Measurements from ENCODE around the gene TUBGCP2. TPM values are rescaled to one million over a fixed set of nuclear protein-coding genes. Genes with fewer than 3 reads are reported as not detected.

The TUBGCP2 gene
- total RNA-seq, 1 donor from 2014 or later: 55.4 TPM

DNA sequence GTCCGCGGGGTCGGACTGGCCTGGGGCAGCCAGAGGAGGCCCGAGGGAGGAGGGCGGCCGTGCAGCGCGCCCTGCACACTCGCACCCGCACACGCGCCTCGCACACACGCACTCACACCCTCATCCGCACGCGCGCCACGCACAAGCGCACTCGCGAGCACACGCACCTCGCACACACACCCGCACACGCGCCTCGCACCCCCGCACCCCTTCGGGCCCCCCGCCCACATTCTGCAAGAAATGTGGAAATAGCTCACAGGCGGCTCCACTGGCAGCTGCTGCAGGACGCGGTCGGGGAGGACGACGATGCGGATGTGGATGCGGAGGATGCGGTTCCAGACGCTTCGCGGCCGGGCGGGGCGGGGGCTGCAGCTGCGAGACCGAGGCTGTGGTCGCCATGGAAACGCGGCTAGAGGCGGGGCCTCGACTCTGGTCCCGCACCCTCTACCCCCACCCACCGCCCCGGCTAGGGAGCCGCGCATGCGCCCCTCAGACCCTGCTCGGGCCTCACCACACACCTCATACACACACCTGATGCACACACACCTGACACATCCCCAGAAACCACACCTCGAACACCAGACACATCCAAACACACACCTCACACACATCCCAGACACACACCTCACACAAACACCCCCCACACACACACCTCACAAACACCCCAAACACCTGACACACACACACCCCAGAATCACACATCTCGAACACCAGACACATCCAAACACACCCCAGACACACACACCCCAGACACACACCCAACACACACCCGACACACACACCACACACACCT is 28.1 kb upstream of the TUBGCP2 start, which contains the start of gene CALY:
CALY (minus strand) TSS at position 320 of the 793 bp plus-strand sequence. CDS start 7,907 bp downstream, outside the sequence.
- TF ChIP-seq, protein P1, sequence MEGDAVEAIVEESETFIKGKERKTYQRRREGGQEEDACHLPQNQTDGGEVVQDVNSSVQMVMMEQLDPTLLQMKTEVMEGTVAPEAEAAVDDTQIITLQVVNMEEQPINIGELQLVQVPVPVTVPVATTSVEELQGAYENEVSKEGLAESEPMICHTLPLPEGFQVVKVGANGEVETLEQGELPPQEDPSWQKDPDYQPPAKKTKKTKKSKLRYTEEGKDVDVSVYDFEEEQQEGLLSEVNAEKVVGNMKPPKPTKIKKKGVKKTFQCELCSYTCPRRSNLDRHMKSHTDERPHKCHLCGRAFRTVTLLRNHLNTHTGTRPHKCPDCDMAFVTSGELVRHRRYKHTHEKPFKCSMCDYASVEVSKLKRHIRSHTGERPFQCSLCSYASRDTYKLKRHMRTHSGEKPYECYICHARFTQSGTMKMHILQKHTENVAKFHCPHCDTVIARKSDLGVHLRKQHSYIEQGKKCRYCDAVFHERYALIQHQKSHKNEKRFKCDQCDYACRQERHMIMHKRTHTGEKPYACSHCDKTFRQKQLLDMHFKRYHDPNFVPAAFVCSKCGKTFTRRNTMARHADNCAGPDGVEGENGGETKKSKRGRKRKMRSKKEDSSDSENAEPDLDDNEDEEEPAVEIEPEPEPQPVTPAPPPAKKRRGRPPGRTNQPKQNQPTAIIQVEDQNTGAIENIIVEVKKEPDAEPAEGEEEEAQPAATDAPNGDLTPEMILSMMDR (IDR thresholded peaks at IDR 0.05): no peak
- peak; percentile 63 for TF ChIP-seq EZH2phosphoT487 (IDR thresholded peaks at IDR 0.05)
- peak; percentile 72 for TF ChIP-seq EZH2 (IDR thresholded peaks at IDR 0.05)
- Histone ChIP-seq H3K4me3 (peak within 1 kb of the TSS; percentile 43), H3F3A (ENCODE audit: low read depth) (peaks cover 4% of the 10 kb centered on the region), H3K4me1 (peaks cover 10% of the 10 kb centered on the region), H3K4me2 (peak within 1 kb of the TSS; percentile 75), H3K79me2 (ENCODE audit: low read depth) (no peaks in the 10 kb centered on the region), H3K36me3 (no peaks in the 10 kb centered on the region), H3K9ac (no peak within 1 kb of the TSS), H2AFZ (replicated peaks) (no peak within 1 kb of the TSS), H3K27ac (no peak within 1 kb of the TSS), H4K20me1 (ENCODE audit: low read depth) (peaks cover 6% of the 10 kb centered on the region), H3K9me3 (ENCODE audit: low read depth) (no peaks in the 10 kb centered on the region), H3K27me3 (peaks cover 93% of the 10 kb centered on the region)
- peaks cover 16% of the 10 kb centered on the region for H3K9me3 Mint-ChIP-seq
- H3K4me3 Mint-ChIP-seq: no peak within 1 kb of the TSS
- H3K27ac Mint-ChIP-seq: no peak within 1 kb of the TSS
- H3K4me1 Mint-ChIP-seq: no peaks in the 10 kb centered on the region
- DNase-seq (ENCODE audit: low spot score): peak; percentile 80
- H3K27me3 Mint-ChIP-seq (ENCODE audit: insufficient read depth, low read depth): peaks cover 31% of the 10 kb centered on the region
- peaks cover 2% of the 10 kb centered on the region for H3K36me3 Mint-ChIP-seq

DNA sequence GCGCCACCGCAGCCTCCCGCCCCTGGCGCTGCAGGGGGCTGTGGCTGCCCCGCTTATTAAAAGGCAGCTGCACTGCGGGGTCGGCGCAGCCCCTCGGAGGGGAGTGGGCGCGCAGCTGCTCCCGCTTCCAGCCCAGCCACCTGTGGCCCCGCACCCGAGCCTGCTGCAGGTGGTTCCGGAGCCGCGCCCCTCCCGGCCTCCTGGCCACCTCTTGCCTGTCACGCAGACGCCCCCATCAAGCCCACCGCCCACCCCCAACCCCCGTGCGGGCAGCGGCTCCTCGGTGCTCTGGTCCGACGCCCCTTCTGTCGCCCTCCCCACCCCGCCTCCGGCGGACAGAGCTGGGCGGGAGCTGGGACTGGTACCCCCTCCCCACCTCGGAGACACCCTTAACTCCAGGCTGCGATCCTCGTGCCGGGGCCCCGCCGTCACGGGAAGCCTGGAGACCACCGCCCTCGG is 27.5 kb upstream of the TUBGCP2 start:
- Mint-ChIP-seq H3K9me3 (peaks cover 19% of the 10 kb centered on the region), H3K4me1 (no peaks in the 10 kb centered on the region), H3K27me3 (ENCODE audit: insufficient read depth, low read depth) (peaks cover 31% of the 10 kb centered on the region), H3K36me3 (peaks cover 2% of the 10 kb centered on the region), H3K27ac (no peak overlapping the region), H3K4me3 (no peak overlapping the region)
- Histone ChIP-seq H3K27ac (no peak overlapping the region), H4K20me1 (ENCODE audit: low read depth) (peaks cover 6% of the 10 kb centered on the region), H3K36me3 (no peaks in the 10 kb centered on the region), H3K9me3 (ENCODE audit: low read depth) (no peaks in the 10 kb centered on the region), H3K4me3 (peak overlapping the region; percentile 43), H3K9ac (no peak overlapping the region), H2AFZ (replicated peaks) (no peak overlapping the region), H3F3A (ENCODE audit: low read depth) (peaks cover 4% of the 10 kb centered on the region), H3K4me2 (peak overlapping the region; percentile 75), H3K79me2 (ENCODE audit: low read depth) (no peaks in the 10 kb centered on the region), H3K27me3 (peaks cover 96% of the 10 kb centered on the region), H3K4me1 (peaks cover 10% of the 10 kb centered on the region)
- DNase-seq (ENCODE audit: low spot score): no peak
- TF ChIP-seq EZH2 (IDR thresholded peaks at IDR 0.05): peak; percentile 30
- TF ChIP-seq EZH2phosphoT487 (IDR thresholded peaks at IDR 0.05): peak; percentile 69
- TF ChIP-seq, protein P1 (IDR thresholded peaks at IDR 0.05): no peak

DNA sequence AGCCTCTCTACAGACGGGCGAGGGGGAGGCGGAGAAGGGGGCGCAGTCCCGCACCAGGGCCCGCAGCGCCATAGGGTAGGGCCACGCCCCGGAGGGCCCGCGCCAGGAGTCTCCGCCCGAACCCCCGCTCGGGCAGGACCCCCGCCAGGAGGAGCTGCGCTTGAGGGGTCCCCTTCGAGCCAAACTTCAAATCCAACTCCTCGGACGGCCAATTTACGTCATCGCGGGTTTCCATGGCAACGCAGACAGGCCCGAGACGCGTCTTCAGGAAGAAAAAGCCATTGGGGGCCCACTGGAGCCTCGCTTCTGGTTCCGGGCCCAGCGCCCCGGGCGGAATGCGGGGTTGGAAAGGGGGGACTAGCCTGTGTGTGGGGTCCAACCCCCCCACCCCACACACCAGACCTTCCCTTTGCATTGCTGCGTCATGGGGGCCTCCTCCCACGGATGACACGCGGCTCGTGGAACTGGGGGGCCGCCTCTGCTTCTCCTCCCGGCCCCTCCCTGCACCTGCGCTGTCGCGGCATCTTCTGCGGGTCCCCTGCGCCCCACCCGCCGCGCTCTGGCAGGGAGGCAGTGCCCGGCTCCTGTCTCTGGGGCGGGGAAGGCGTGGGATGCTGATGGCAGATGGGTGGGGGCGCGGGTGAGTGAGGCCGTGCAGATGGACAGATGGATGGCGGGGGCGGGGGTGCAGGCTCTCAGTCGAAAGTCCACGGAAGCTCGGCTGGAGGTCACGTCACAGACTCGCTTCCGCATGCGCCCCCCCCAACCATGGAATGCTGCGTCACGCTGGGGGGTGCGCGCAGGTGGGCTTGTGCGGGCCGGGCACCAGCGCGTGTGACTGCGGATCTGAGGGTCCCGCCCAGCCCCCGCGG is 26.8 kb upstream of the TUBGCP2 start:
- Histone ChIP-seq H3K9me3 (ENCODE audit: low read depth) (no peaks in the 10 kb centered on the region), H3K27me3 (peaks cover 94% of the 10 kb centered on the region), H2AFZ (replicated peaks) (peak overlapping the region; percentile 13), H3K36me3 (no peaks in the 10 kb centered on the region), H3K79me2 (ENCODE audit: low read depth) (no peaks in the 10 kb centered on the region), H3K4me1 (peaks cover 10% of the 10 kb centered on the region), H3K9ac (no peak overlapping the region), H3K4me3 (peak overlapping the region; percentile 43), H4K20me1 (ENCODE audit: low read depth) (peaks cover 6% of the 10 kb centered on the region), H3K27ac (no peak overlapping the region), H3F3A (ENCODE audit: low read depth) (peaks cover 4% of the 10 kb centered on the region), H3K4me2 (peak overlapping the region; percentile 75)
- Mint-ChIP-seq H3K27me3 (ENCODE audit: insufficient read depth, low read depth) (peaks cover 36% of the 10 kb centered on the region), H3K36me3 (peaks cover 2% of the 10 kb centered on the region), H3K4me3 (peak overlapping the region; percentile 42), H3K27ac (no peak overlapping the region), H3K4me1 (no peaks in the 10 kb centered on the region), H3K9me3 (peaks cover 24% of the 10 kb centered on the region)
- DNase-seq (ENCODE audit: low spot score): peak; percentile 84
- TF ChIP-seq EZH2phosphoT487 (IDR thresholded peaks at IDR 0.05): no peak
- TF ChIP-seq EZH2 (IDR thresholded peaks at IDR 0.05): peak; percentile 75
- TF ChIP-seq, protein P1 (IDR thresholded peaks at IDR 0.05): no peak

Measured in neural progenitor cell (in vitro differentiated cells).